ENCODE data around the gene ZNF527. TPM values are rescaled to one million over a fixed set of nuclear protein-coding genes. Genes with fewer than 3 reads are reported as not detected.
"Not testable (repeated sequence)": the region's sequence is repeated elsewhere in the genome, so short reads cannot be mapped to it uniquely, and the experiment has no call there.

ZNF527 gene
- total RNA-seq, 4 donors from 2014 or later, result 3.3 to 7.8 (median 4.3) TPM

- DNase-seq (ENCODE audit: low spot score in 2 of 2), result no peak
- 89 to 93% methylated on average over 6 of the region's 6 CpGs for WGBS, 2 donors
- intact Hi-C loops (cut with DNase I; ENCODE audit: low total_unique reads), result no loop called here
- H3K4me3 ChIP-seq (ENCODE audit: low read depth, poor library complexity, severe bottlenecking), result no peak overlapping the region
- no peak for TF ChIP-seq CTCF (IDR thresholded peaks at IDR 0.05)
- TF ChIP-seq POLR2A (IDR thresholded peaks at IDR 0.05), result no peak
These were observed 8.2 kb upstream of the ZNF527 start for GRCh38 chr19:37362733-37363132.

- intact Hi-C loops (cut with DNase I; ENCODE audit: low total_unique reads); DNase-seq (ENCODE audit: low spot score in 2 of 2): not testable (repeated sequence)
- WGBS, 2 donors, result 2 to 4% methylated on average over 18 of the region's 18 CpGs
- peak overlapping the region; percentile 52 for H3K4me3 ChIP-seq (ENCODE audit: low read depth, poor library complexity, severe bottlenecking)
These were observed 466 bp upstream of the ZNF527 start for GRCh38 chr19:37370386-37370879.

GRCh38 chr19:37389234-37389633, 18.3 kb downstream of the ZNF527 start:
- no peak overlapping the region for H3K4me3 ChIP-seq (ENCODE audit: low read depth, poor library complexity, severe bottlenecking)
- TF ChIP-seq POLR2A (IDR thresholded peaks at IDR 0.05), result no peak
- no peak for TF ChIP-seq CTCF (IDR thresholded peaks at IDR 0.05)
- intact Hi-C loops (cut with DNase I; ENCODE audit: low total_unique reads), result no loop called here
- 96 to 98% methylated on average over 4 of the region's 4 CpGs for WGBS, 2 donors
- DNase-seq (ENCODE audit: low spot score in 2 of 2), result no peak

GRCh38 chr19:37391399-37391798, 20.5 kb downstream of the ZNF527 start:
- intact Hi-C loops (cut with DNase I; ENCODE audit: low total_unique reads); DNase-seq (ENCODE audit: low spot score in 2 of 2); H3K4me3 ChIP-seq (ENCODE audit: low read depth, poor library complexity, severe bottlenecking): not testable (repeated sequence)
- 98 to 99% methylated on average over 6 of the region's 6 CpGs for WGBS, 2 donors

- intact Hi-C loops (cut with DNase I; ENCODE audit: low total_unique reads), result no loop called here
- H3K4me3 ChIP-seq (ENCODE audit: low read depth, poor library complexity, severe bottlenecking), result no peak overlapping the region
- TF ChIP-seq CTCF (IDR thresholded peaks at IDR 0.05), result no peak
- no peak for TF ChIP-seq POLR2A (IDR thresholded peaks at IDR 0.05)
- WGBS, 2 donors, result 94 to 98% methylated on average over 1 of the region's 1 CpG
- DNase-seq (ENCODE audit: low spot score in 2 of 2), result no peak
These were observed 30.2 kb downstream of the ZNF527 start for GRCh38 chr19:37401078-37401477.

- no peak for DNase-seq (ENCODE audit: low spot score in 2 of 2)
- 56 to 61% methylated on average over 33 to 34 of the region's 34 CpGs for WGBS, 2 donors
- no peak overlapping the region for H3K4me3 ChIP-seq (ENCODE audit: low read depth, poor library complexity, severe bottlenecking)
- intact Hi-C loops (cut with DNase I; ENCODE audit: low total_unique reads), result no loop called here
- TF ChIP-seq POLR2A (IDR thresholded peaks at IDR 0.05), result no peak
- TF ChIP-seq CTCF (IDR thresholded peaks at IDR 0.05), result no peak
These were observed 32.5 kb downstream of the ZNF527 start for GRCh38 chr19:37403403-37403802.

- intact Hi-C loops (cut with DNase I; ENCODE audit: low total_unique reads); H3K4me3 ChIP-seq (ENCODE audit: low read depth, poor library complexity, severe bottlenecking); DNase-seq (ENCODE audit: low spot score in 2 of 2): not testable (repeated sequence)
- 86 to 89% methylated on average over 6 of the region's 6 CpGs for WGBS, 2 donors
These were observed 35.4 kb downstream of the ZNF527 start for GRCh38 chr19:37406140-37406846.

Data from lower leg skin (tissue), 4 donors.